DMS79 (cell line): ENCODE data around the gene LDLRAD3.

Source experiments
- DNase-seq: peaks from one replicate; lab custom pipeline; 2025; lab: John Stamatoyannopoulos, UW

Gene LDLRAD3

DNA sequence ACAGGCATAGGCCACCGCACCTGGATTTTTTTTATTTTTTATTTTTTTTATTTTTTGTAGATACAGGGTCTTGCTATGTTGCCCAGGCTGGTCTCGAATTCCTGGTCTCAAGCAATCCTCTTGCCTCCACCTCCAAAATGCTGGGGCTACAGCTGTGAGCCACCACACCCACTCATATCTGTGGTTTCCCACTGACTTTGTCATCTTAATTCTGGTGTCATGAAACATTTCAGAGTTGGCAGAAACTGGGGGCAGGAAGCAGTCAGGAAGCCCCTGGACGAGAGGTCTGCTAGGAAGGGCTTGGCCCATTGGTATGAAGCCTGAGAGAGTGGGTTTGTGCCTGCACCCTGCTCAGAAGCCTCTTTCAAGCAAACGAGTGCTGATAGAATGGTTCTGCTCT, 296.3 kb downstream of the LDLRAD3 start:
- no peak for DNase-seq

- DNase-seq, result no peak
Measured at GRCh38 chr11:36240801-36241200, 296.9 kb downstream of the LDLRAD3 start.

DNA sequence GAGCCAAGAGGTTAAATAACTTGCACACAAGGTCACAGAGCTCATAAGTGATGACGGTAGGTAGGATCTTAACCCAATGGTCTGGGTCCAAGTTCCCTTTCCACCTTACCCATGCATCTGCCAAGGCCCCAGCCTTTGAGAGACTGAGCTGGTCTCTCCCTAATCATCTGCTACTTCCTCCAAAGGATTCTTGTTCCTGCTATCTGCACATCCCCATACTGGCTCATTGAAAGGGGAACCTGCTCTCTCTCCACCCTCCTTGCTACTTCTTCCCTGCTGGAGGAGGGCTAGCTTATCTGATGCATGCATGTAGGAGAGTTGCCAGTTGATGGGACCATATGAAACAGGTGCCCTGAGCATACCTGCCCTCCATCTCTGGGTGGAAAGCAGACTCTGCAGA, 297.6 kb downstream of the LDLRAD3 start:
- no peak for DNase-seq

DNA sequence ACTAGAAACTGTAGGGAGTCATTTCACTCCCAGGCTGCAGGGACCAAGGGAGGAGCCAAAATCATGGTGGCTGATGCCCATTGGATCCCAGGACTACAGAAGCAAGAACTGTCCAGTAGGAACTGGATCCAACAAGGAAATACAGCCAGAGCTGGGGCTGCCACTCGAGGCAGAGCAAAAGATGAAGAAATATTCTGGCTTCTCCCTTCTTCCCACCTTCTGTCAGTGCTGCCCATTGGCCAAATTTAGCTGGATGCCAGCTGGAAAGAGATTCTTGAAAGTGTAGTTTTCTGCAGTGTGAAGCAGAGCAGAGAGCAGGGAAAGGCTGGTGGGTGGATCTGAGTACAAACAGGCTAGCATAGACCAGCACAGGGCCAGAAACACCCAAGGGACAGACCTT, 299.8 kb downstream of the LDLRAD3 start:
- no peak for DNase-seq

- DNase-seq, result no peak
Measured at GRCh38 chr11:36247493-36247892, 303.6 kb downstream of the LDLRAD3 start.

GRCh38 chr11:36248436-36248835, 304.6 kb downstream of the LDLRAD3 start:
- DNase-seq, result no peak

GRCh38 chr11:36249246-36249645, 305.4 kb downstream of the LDLRAD3 start:
- DNase-seq, result no peak

- no peak for DNase-seq
Measured at GRCh38 chr11:36251823-36252222, 308.0 kb downstream of the LDLRAD3 start.

- DNase-seq, result no peak
Measured at GRCh38 chr11:36253238-36253637, 309.4 kb downstream of the LDLRAD3 start.

- DNase-seq, result no peak
Measured at GRCh38 chr11:36254713-36255112, 310.9 kb downstream of the LDLRAD3 start.

GRCh38 chr11:36257351-36257750, 313.5 kb downstream of the LDLRAD3 start:
- no peak for DNase-seq

GRCh38 chr11:36258730-36259360, 315.0 kb downstream of the LDLRAD3 start:
- peak; percentile 5 for DNase-seq

GRCh38 chr11:36261094-36261493, 317.2 kb downstream of the LDLRAD3 start:
- DNase-seq, result no peak

DNA sequence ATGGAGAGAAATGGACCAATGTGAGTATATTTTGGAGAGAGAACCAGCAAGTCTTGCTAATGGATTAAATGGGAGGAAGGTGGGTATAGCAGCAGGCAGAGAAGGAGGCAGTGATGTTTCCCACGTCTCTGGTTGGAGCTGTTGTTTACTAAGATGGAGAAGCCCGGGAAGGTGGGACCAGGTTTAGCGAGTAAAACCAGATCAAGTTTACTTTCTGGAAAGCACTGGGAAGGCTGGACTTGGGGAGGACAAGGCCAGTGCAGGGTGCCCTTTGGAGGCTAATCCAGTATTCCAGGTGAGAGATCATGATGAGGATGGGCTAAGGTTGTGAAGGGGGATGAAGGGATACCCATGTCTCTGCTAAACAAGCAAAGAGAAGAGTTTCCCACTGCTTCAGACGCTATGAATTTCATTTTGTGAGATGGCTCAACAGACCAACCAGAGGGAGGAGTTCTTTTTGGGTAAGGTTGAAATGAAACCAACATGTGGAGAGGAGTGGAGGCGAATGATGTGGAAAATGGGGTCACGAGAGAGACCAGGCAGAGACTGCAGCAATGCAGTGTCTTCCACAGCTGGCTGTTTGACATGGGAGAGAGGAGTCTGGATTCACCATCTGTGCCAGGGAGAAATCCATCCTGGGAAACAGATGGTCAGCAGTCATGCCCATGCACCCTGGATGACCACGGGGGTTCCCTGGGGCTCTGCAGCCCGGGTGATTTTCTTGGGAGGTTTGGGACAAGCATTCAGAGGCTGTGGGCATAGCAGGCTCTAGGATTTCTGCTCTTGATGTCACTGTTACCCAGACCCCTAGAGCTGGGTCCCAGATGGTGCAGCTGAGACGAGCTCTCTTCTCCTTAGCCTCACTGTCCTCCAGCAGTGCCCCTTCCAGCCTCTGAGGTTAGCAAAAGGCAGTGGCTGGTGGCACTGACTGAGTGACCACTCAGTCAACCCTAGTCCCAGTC, 320.4 kb downstream of the LDLRAD3 start:
- DNase-seq, result no peak

DNA sequence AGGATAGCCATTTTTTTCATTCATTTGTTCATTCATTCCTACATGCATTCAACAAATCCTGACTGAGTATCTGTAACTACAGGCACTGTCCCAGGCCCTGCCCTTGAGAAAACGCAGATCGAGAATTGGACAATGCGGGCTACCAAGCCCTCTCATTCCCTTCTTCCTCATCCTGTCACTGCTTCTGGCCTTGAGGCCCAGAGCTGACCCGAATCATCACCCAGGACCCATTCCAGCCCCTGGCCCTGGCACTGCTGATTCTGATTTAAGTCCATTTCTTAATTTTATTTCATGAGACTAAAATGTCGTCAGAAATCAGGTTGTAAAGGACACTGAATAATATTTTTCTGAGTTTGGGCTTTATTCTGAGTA, 321.1 kb downstream of the LDLRAD3 start:
- DNase-seq, result no peak

GRCh38 chr11:36265793-36266628, 322.1 kb downstream of the LDLRAD3 start:
- peak; percentile 41 for DNase-seq

DNA sequence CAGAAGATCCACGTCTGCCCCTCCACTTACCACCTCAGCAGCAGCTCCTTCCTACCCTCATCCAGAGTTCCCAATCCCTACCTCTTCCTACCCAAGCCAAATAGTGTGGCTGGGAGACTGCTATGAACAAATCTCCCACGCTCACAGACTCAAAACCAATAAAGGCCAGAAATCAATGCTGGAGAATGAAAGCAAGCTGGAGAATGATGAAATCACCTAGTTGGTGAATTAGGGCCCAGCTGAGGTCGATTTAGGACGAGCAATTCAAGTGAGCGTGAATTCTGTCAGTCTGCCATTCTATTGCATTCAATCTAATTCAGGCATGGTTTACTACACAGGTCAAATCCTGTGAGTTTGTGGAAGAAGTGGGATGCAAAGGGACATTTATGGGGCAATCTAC, 322.9 kb downstream of the LDLRAD3 start:
- no peak for DNase-seq

GRCh38 chr11:36268337-36268985, 324.6 kb downstream of the LDLRAD3 start:
- DNase-seq, result no peak

GRCh38 chr11:36270701-36271100, 326.8 kb downstream of the LDLRAD3 start:
- DNase-seq, result peak; percentile 72

GRCh38 chr11:36271794-36272407, 328.0 kb downstream of the LDLRAD3 start:
- DNase-seq, result no peak

GRCh38 chr11:36273110-36273509, 329.2 kb downstream of the LDLRAD3 start:
- peak; percentile 44 for DNase-seq

GRCh38 chr11:36274414-36274813, 330.6 kb downstream of the LDLRAD3 start:
- DNase-seq, result no peak
